ENCODE measurements around the gene SNRPA. TPM values are rescaled to one million over a fixed set of nuclear protein-coding genes. Genes with fewer than 3 reads are reported as not detected.
"Not testable (repeated sequence)": the region's sequence is repeated elsewhere in the genome, so short reads cannot be mapped to it uniquely, and the experiment has no call there.

The SNRPA gene
- total and polyA plus RNA-seq, 2 of the 4 experiments (the other 2 are of a cell fraction): 30.3 to 81.3 TPM

- H3K4ac ChIP-seq (ENCODE audit: low read depth, low read length): no peak overlapping the region
- H3K18ac ChIP-seq (ENCODE audit: low read depth, low read length): no peak overlapping the region
- H2AFZ ChIP-seq (replicated peaks; ENCODE audit: low read length, poor library complexity): no peak overlapping the region
- no peak overlapping the region for H2BK15ac ChIP-seq (ENCODE audit: low read depth, low read length)
- no peak overlapping the region for H3K9ac ChIP-seq (ENCODE audit: low read depth, low read length)
- dilution Hi-C loops (cut with HindIII; ENCODE audit: low sequenced_read_pairs, unreplicated experiment) (no loop called here), in situ Hi-C loops (cut with MboI; ENCODE audit: low sequenced_read_pairs) (no loop called here), intact Hi-C loops (cut with micrococcal nuclease) (no loop called here)
- no peak overlapping the region for H2AK9ac ChIP-seq (replicated peaks; ENCODE audit: low read depth, low read length, poor library complexity)
- ATAC-seq (ENCODE audit: low read depth) (no peak), DNase-seq (no peak)
- no peak overlapping the region for H2BK5ac ChIP-seq (ENCODE audit: low read depth, low read length, poor library complexity, severe bottlenecking)
- H3K27me3 ChIP-seq (ENCODE audit: control insufficient read depth, insufficient read depth, low read length): no peaks in the 10 kb centered on the region
- H4K5ac ChIP-seq (ENCODE audit: low read depth, low read length): no peak overlapping the region
- no peak overlapping the region for H2BK20ac ChIP-seq (ENCODE audit: low read depth, low read length)
- H3K4me3 ChIP-seq (ENCODE audit: insufficient read depth, low read depth, low read length): no peak overlapping the region
- no peak overlapping the region for H2BK120ac ChIP-seq (ENCODE audit: low read depth, low read length)
- BruUV-seq (replicated peaks): no TSS peak
- no peak overlapping the region for H3K14ac ChIP-seq (replicated peaks; ENCODE audit: low read depth, low read length)
- H3K4me2 ChIP-seq (ENCODE audit: low read depth, low read length): no peak overlapping the region
- ChIA-PET CTCF (no interaction called here), POLR2A (ENCODE audit: unreplicated experiment) (no interaction called here)
- H4K91ac ChIP-seq (ENCODE audit: insufficient read depth, low read depth, low read length): no peak overlapping the region
- no peak overlapping the region for H2AK5ac ChIP-seq (ENCODE audit: low read depth, low read length)
- peaks cover 4% of the 10 kb centered on the region; the same call in 1 of the 2 replicates for H4K20me1 ChIP-seq (ENCODE audit: insufficient read depth, low read length)
- H3K23ac ChIP-seq (ENCODE audit: low read depth, low read length): no peak overlapping the region
- no peak overlapping the region for H4K8ac ChIP-seq (ENCODE audit: low read depth in 2 of 2, low read length in 2 of 2)
- peaks cover 58% of the 10 kb centered on the region for H3K36me3 ChIP-seq (ENCODE audit: control insufficient read depth, insufficient read depth, low read length)
- 0 out of 2 replicates have a peak, but pooled peaks cover 2% of the 10 kb centered on the region for H3K4me1 ChIP-seq (ENCODE audit: control insufficient read depth, insufficient read depth, low read length)
- H3K79me1 ChIP-seq (ENCODE audit: low read depth in 1 of 2, low read length in 2 of 2): peaks cover 30 to 55% of the 10 kb centered on the region in 2 experiments
- no CpG with 5 or more reads among the region's 4 CpGs for WGBS, 2 experiments (ENCODE audit: extremely low coverage in 2 of 2, insufficient read length in 1 of 2)
- H3K9me3 ChIP-seq (ENCODE audit: control insufficient read depth, insufficient read depth, low read length): no peaks in the 10 kb centered on the region; the same call in 1 of the 2 replicates
- H3K9me1 ChIP-seq (ENCODE audit: insufficient read depth, low read length): peaks cover 12% of the 10 kb centered on the region; the same call in 1 of the 2 replicates
- no peak overlapping the region for H3K56ac ChIP-seq (ENCODE audit: extremely low read depth, insufficient read depth, low read length)
- H3K27ac ChIP-seq (ENCODE audit: insufficient read depth, low read length): no peak overlapping the region
- TF ChIP-seq CEBPB (IDR thresholded peaks at IDR 0.05; ENCODE audit: low read depth, low read length): 0 out of 2 replicates have a peak, but pooled peaks have one; percentile 3
- no peak for TF ChIP-seq MAFK (IDR thresholded peaks at IDR 0.05; ENCODE audit: low read depth, low read length)
- no peak for TF ChIP-seq BHLHE40 (IDR thresholded peaks at IDR 0.05; ENCODE audit: low read depth, low read length)
- TF ChIP-seq FOS (IDR thresholded peaks at IDR 0.05; ENCODE audit: low read depth, low read length): no peak
Observed at GRCh38 chr19:40726279-40726678, 24.7 kb upstream of the SNRPA start.

- H3K23ac ChIP-seq (ENCODE audit: low read depth, low read length); H4K5ac ChIP-seq (ENCODE audit: low read depth, low read length); H2AK9ac ChIP-seq (replicated peaks; ENCODE audit: low read depth, low read length, poor library complexity); H2BK15ac ChIP-seq (ENCODE audit: low read depth, low read length); in situ Hi-C loops (cut with MboI; ENCODE audit: low sequenced_read_pairs); DNase-seq; H3K9me1 ChIP-seq (ENCODE audit: insufficient read depth, low read length); ATAC-seq (ENCODE audit: low read depth); H2BK5ac ChIP-seq (ENCODE audit: low read depth, low read length, poor library complexity, severe bottlenecking); H3K4me1 ChIP-seq (ENCODE audit: control insufficient read depth, insufficient read depth, low read length); H3K27ac ChIP-seq (ENCODE audit: insufficient read depth, low read length); BruUV-seq (replicated peaks); H4K91ac ChIP-seq (ENCODE audit: insufficient read depth, low read depth, low read length); H3K56ac ChIP-seq (ENCODE audit: extremely low read depth, insufficient read depth, low read length); H3K4me2 ChIP-seq (ENCODE audit: low read depth, low read length); H2AK5ac ChIP-seq (ENCODE audit: low read depth, low read length); POLR2A ChIA-PET (ENCODE audit: unreplicated experiment); H3K9ac ChIP-seq (ENCODE audit: low read depth, low read length); H3K9me3 ChIP-seq (ENCODE audit: control insufficient read depth, insufficient read depth, low read length); H3K18ac ChIP-seq (ENCODE audit: low read depth, low read length); H3K4ac ChIP-seq (ENCODE audit: low read depth, low read length); H4K20me1 ChIP-seq (ENCODE audit: insufficient read depth, low read length); H3K27me3 ChIP-seq (ENCODE audit: control insufficient read depth, insufficient read depth, low read length); dilution Hi-C loops (cut with HindIII; ENCODE audit: low sequenced_read_pairs, unreplicated experiment); H2BK20ac ChIP-seq (ENCODE audit: low read depth, low read length); H3K4me3 ChIP-seq (ENCODE audit: insufficient read depth, low read depth, low read length); H3K14ac ChIP-seq (replicated peaks; ENCODE audit: low read depth, low read length); H2BK120ac ChIP-seq (ENCODE audit: low read depth, low read length); intact Hi-C loops (cut with micrococcal nuclease); H2AFZ ChIP-seq (replicated peaks; ENCODE audit: low read length, poor library complexity); H4K8ac ChIP-seq (ENCODE audit: low read depth in 2 of 2, low read length in 2 of 2): not testable (repeated sequence)
- no CpG with 5 or more reads among the region's 5 CpGs for WGBS, 2 experiments (ENCODE audit: extremely low coverage in 2 of 2, insufficient read length in 1 of 2)
- Histone ChIP-seq H3K36me3 (ENCODE audit: control insufficient read depth, insufficient read depth, low read length) (peaks cover 69% of the 10 kb centered on the region), H3K79me1 (ENCODE audit: low read depth in 1 of 2, low read length in 2 of 2) (peaks cover 20 to 24% of the 10 kb centered on the region in 2 experiments)
- CTCF ChIA-PET: interaction anchor here (0.8 kb wide), 1 partner anchor 14 kb away, joined by 3 read pairs; no protein-coding TSS in a partner anchor
Observed at GRCh38 chr19:40730065-40730464, 20.9 kb upstream of the SNRPA start.
